ENCODE data around the gene C3orf85. TPM values are rescaled to one million over a fixed set of nuclear protein-coding genes. Genes with fewer than 3 reads are reported as not detected.

Gene C3orf85
- total and polyA plus RNA-seq, 7 donors: 0.39 TPM; not detected in 6

DNA sequence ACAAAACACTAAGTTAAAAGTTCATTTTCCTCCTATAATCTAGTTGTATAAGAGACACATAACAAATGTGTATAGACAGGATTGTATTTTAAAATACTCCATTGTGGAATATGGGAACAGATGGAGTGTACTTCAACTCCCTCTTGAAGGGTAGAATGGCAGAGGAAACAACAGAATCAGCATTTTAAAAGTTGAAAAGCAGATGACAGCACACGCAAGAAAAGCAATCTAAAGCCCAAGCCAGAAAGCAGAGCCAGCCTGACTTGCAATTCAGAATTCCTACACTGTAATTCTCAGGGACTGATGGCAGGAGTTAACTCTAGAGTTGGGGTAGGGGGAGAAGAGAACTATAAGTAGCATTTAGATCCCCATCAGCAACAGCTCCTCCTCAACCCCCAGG lies 41.4 kb upstream of the C3orf85 start:
- WGBS, 3 donors: 60 to 77% (median 77%) methylated on average over 1 of the region's 1 CpG
- intact Hi-C loops (cut with DNase I): no loop called here
- H3K27ac ChIP-seq: no peak overlapping the region
- TF ChIP-seq, protein P1, sequence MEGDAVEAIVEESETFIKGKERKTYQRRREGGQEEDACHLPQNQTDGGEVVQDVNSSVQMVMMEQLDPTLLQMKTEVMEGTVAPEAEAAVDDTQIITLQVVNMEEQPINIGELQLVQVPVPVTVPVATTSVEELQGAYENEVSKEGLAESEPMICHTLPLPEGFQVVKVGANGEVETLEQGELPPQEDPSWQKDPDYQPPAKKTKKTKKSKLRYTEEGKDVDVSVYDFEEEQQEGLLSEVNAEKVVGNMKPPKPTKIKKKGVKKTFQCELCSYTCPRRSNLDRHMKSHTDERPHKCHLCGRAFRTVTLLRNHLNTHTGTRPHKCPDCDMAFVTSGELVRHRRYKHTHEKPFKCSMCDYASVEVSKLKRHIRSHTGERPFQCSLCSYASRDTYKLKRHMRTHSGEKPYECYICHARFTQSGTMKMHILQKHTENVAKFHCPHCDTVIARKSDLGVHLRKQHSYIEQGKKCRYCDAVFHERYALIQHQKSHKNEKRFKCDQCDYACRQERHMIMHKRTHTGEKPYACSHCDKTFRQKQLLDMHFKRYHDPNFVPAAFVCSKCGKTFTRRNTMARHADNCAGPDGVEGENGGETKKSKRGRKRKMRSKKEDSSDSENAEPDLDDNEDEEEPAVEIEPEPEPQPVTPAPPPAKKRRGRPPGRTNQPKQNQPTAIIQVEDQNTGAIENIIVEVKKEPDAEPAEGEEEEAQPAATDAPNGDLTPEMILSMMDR (IDR thresholded peaks at IDR 0.05): no peak
- no peaks in the 10 kb centered on the region for H3K27me3 ChIP-seq (ENCODE audit: insufficient read depth in 3 of 3, low read length in 2 of 3)
- ATAC-seq (no peak), DNase-seq (no peak)
- H3K4me1 ChIP-seq: no peaks in the 10 kb centered on the region
- H3K9me3 ChIP-seq: no peaks in the 10 kb centered on the region
- H3K4me3 ChIP-seq: no peak overlapping the region
- H3K36me3 ChIP-seq (ENCODE audit: insufficient read depth in 1 of 2, low read depth in 1 of 2): no peaks in the 10 kb centered on the region

DNA sequence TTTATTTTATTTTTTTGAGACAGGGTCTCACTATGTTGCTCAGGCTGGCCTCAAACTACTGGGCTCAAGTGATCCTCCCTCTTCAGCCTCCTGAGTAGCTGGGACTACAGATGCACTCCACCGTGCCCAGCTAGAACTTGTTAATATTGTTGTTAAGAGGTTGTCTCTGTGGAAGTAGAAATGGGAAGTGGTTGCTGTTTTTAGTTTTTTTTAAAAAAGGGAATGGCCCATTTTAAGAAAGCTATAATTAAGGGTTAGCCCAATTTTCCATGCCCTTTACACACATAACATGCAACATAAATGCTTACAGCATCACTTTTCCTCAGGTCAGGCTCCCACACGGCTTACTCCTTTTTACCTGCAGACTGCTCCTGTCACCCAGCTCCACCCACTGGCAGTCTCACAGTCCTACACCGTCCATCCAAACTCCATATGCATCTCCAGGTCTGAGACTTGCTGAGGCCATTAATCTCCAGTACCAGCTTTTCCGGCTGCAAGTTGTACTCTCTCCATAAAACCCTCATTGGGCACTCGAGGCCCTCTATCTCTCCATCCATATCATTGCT lies 38.4 kb upstream of the C3orf85 start:
- no peak overlapping the region for H3K4me3 ChIP-seq
- no peaks in the 10 kb centered on the region for H3K36me3 ChIP-seq (ENCODE audit: insufficient read depth in 1 of 2, low read depth in 1 of 2)
- DNase-seq (no peak), ATAC-seq (no peak)
- WGBS, 3 donors: 52 to 53% (median 52%) methylated on average over 5 of the region's 5 CpGs
- no peak overlapping the region for H3K27ac ChIP-seq
- no peaks in the 10 kb centered on the region for H3K4me1 ChIP-seq
- no peaks in the 10 kb centered on the region for H3K27me3 ChIP-seq (ENCODE audit: insufficient read depth in 3 of 3, low read length in 2 of 3)
- intact Hi-C loops (cut with DNase I): no loop called here
- no peaks in the 10 kb centered on the region for H3K9me3 ChIP-seq
- TF ChIP-seq, protein P1 (IDR thresholded peaks at IDR 0.05): no peak

DNA sequence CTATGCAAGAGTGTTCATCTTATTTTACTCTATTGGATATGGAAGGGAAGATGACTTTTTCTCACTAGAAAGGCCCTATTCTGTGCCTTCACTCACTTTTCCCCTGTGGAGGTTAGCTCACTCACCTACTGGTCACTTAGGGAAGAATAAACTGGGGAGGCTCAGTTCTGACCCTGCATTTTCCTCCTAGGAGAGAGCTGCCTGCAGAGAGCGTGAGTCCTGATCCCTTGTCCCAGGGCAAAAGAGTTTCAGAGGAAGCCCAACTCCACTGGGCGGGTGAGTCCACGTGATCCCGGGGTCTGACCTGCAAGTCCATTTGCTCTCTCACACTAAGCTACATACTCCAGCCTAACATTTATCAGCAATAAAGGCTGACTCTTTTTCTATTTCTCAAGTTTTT lies 26.9 kb upstream of the C3orf85 start:
- Histone ChIP-seq H3K9me3 (no peaks in the 10 kb centered on the region), H3K27ac (no peak overlapping the region), H3K36me3 (ENCODE audit: insufficient read depth in 1 of 2, low read depth in 1 of 2) (no peaks in the 10 kb centered on the region), H3K4me3 (no peak overlapping the region), H3K27me3 (ENCODE audit: insufficient read depth in 3 of 3, low read length in 2 of 3) (peaks cover 0 to 1% (median 0%) of the 10 kb centered on the region in 3 donors), H3K4me1 (no peaks in the 10 kb centered on the region)
- TF ChIP-seq, protein P1 (IDR thresholded peaks at IDR 0.05): no peak
- ATAC-seq (no peak), DNase-seq (no peak)
- 83 to 87% (median 84%) methylated on average over 4 of the region's 4 CpGs for WGBS, 3 donors
- intact Hi-C loops (cut with DNase I): no loop called here

DNA sequence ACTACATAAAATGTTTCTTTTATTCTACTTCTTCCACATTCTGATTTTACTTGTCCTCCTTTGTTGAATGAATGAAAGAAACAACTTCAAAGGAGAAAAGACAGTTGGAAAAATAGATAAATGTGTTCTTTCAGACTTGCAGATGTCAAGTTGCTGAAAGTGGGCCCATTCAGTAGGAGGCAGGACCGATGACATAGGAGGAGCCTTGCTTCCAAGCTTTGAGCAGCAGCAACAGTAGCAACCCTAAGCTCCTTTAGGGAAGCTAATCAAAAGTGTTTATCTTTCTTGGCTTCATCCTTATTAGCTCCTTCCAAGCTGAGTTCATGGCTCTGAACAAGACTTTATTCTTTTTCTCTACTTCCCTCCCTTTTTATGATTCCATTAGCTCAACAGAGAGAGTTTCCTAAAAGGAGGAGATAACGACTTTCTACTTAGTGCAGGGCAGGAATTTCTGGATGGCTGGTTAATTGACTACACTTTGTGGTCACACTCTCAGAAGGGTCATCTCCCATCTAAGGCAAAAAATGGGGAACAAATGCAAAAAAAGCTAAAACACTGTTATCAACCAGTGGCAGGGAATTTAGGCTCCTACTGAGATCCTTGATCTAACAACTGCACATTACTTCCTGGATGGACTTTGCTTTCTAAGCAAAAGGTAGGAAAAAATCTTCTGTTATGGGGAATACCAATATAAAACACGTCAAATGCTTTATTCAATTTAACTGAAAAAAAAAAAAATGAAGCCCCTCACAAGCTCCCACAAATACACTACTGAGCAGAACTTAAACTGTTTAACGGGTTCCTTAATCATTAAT lies 23.4 kb upstream of the C3orf85 start:
- Histone ChIP-seq H3K27ac (no peak overlapping the region), H3K4me1 (no peaks in the 10 kb centered on the region), H3K9me3 (no peaks in the 10 kb centered on the region), H3K36me3 (ENCODE audit: insufficient read depth in 1 of 2, low read depth in 1 of 2) (no peaks in the 10 kb centered on the region), H3K4me3 (no peak overlapping the region), H3K27me3 (ENCODE audit: insufficient read depth in 3 of 3, low read length in 2 of 3) (peaks cover 0 to 3% (median 0%) of the 10 kb centered on the region in 3 donors)
- 72 to 75% (median 73%) methylated on average over 4 of the region's 4 CpGs for WGBS, 3 donors
- DNase-seq: no peak
- TF ChIP-seq, protein P1 (IDR thresholded peaks at IDR 0.05): no peak
- ATAC-seq: no peak
- intact Hi-C loops (cut with DNase I): no loop called here
